Jurkat, Clone E6-1 (cell line): ENCODE data around the gene SHROOM3.

Experiments
- DNase-seq: peaks from one replicate; pipeline ENCODE4 v3.0.0-alpha.2; 2011; ENCODE audit warnings: low read depth, low spot score
- H3K4me3 ChIP-seq: 2 replicates; pipeline ENCODE4 v1.5.1; 2011; ENCODE audit warnings: mild to moderate bottlenecking, low read length, control low read depth, moderate library complexity

SHROOM3 gene

DNA sequence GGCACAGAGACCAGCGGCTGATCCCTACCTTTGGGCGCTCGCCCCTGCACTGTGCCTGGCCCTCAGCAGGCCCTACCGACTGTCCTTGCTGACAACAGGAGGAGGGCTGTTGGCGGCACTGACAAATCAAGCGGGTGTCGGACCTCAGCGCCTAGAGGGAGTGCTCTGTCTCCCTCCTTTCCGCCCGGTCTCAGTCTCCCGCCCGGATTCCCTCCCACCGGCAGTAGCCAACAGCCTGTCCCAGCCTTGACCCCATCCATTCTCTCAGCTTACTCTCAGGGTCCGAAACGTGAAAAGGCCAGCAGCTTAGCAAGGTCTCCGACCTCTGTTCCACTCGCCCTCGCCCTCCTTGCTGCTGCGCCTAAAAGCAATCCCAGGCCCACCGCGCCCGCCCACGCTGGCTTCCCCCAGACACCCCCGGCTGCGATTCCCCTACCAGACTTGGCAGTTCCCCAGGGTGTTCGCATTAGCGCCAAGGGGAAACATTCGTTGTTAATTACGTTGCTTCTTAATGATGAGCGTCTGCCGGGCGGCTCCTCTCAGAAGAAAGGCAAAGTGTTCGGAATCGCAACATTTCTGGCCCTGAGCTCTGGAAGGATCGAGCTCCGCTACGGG, 366.7 kb downstream of the SHROOM3 start:
- H3K4me3 ChIP-seq = no peak overlapping the region
- no peak for DNase-seq

DNA sequence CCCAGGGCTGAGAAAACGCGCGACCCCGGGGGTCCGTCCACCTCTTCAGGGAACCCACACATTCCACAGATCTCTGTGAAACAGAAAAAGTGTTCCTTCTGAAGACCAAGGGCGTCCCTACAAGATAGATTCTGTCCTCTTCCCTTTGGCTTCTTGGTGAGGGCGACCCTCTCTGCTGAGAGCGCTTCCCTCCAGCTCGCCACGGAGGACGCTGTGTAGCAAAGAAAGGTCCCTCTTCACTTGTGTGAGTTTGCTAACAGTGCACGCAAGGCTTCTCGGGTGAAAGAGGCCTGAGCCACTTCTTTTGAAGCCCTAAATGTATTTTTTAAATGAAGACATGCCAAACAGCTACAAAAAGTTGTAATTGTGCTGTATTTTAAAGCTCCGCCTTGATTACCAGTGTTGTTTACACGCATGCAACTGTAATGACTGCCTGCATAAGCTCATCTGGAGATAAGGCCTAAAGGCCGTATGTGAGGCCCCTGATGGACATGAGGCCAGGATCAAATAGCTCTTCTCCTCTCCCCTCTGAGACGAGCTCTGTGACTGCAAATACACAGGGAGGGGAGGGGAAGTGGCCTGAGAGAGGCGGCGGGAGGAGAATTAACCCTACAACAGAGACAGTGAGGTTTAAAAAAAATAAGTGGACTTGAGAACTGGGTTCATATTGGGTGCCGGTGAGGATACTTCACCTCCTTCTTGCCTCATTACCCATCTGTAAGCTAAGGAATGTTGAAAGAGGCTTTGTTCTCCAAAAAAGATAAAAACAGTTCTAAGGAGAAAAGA, 367.4 kb downstream of the SHROOM3 start:
- no peak for DNase-seq
- no peak overlapping the region for H3K4me3 ChIP-seq

DNA sequence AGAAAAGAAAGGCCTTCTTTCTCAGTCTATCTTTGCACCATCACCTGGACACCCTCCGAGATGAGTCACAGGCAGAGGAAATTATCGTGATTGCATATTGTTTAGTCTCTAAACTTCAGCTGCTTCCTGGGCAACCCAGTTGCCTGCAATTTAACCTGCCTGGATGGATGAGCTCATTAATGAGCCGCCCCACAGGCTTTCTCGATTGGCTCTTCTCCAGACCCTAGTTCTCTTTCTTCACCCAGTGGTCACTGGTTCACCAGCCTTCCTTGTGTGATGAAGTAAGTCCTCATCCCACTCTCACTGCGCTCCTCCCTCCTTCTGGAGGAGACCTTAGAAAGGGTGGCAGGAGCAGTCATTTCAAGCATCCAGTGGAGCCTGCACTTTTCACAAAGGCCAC, 368.5 kb downstream of the SHROOM3 start:
- no peak overlapping the region for H3K4me3 ChIP-seq
- DNase-seq = no peak

- no peak for DNase-seq
- H3K4me3 ChIP-seq = no peak overlapping the region
Observed at GRCh38 chr4:76804096-76804495, 369.1 kb downstream of the SHROOM3 start.

- no peak for DNase-seq
- H3K4me3 ChIP-seq = no peak overlapping the region
Observed at GRCh38 chr4:76806346-76806745, 371.3 kb downstream of the SHROOM3 start.

GRCh38 chr4:76806757-76807156, 371.7 kb downstream of the SHROOM3 start:
- no peak overlapping the region for H3K4me3 ChIP-seq

GRCh38 chr4:76809594-76810305, 374.7 kb downstream of the SHROOM3 start:
- no peak for DNase-seq
- H3K4me3 ChIP-seq = no peak overlapping the region

More at GRCh38 chr4:76806757-76807156, 371.7 kb downstream of the SHROOM3 start:
- DNase-seq = no peak

DNA sequence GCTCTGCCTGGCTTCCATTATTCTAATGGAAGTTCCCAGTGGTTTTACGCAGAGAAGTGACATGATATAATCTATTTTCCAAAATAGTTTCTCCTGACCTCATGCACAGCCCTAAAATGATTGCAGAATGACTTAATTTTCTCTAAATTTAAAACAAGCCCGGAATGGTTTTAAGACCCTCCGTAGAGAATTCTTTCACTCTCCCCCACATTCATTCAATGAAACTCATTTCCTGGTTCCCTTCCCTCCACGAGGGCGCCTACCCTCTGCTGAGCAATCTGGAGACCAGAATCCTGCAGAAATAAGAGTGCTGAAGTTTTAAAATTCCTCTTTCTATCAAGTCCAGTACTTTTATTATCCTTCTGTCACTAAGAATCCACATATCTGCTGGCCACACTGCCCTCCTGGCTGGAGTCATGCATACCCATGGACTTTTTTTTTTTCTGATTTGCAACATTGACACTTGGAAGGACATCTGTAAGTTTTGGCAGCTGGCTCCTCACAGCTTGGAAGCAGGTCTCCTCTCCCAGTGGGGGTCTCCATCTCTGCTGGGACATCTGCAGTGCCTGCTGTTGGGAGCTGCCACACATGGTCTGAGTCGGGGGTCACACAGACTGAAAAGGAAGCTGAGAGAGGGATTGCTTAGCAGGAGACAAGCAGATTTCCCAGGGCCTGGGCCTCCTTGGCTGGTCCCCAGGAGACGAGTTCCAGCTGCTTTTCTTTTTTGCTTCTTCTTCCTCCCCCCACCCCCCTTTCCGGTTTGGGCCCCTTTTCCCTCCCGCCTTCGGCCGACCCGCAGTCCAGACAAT, 376.8 kb downstream of the SHROOM3 start:
- H3K4me3 ChIP-seq = no peak overlapping the region
- no peak for DNase-seq

- no peak overlapping the region for H3K4me3 ChIP-seq
- DNase-seq = no peak
Observed at GRCh38 chr4:76813070-76813469, 378.0 kb downstream of the SHROOM3 start.

DNA sequence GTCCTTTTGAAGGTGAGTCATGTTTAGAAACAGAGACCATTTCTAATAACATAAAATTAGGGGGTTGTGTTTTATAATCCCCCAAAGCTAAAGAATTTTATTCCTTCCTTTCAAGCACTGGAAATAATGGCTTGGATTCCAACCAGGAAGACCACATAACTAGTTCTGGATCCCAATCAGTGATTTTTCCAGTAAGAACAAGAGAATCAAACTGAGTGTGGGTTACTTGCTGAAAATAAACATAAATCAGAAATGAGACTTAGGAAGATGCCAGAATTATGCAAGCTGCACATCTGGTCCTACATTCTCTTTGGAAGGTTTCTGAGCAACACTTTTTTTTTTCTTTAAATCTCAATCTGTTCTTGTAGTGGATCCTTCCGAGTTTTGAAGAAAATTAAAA, 386.6 kb downstream of the SHROOM3 start:
- no peak for DNase-seq
- no peak overlapping the region for H3K4me3 ChIP-seq

GRCh38 chr4:76822303-76822702, 387.3 kb downstream of the SHROOM3 start:
- DNase-seq = no peak
- H3K4me3 ChIP-seq = no peak overlapping the region

GRCh38 chr4:76823495-76823894, 388.5 kb downstream of the SHROOM3 start:
- DNase-seq = no peak
- H3K4me3 ChIP-seq = no peak overlapping the region

GRCh38 chr4:76830612-76830963, 395.6 kb downstream of the SHROOM3 start:
- no peak overlapping the region for H3K4me3 ChIP-seq
- DNase-seq = no peak

- no peak for DNase-seq
- no peak overlapping the region for H3K4me3 ChIP-seq
Observed at GRCh38 chr4:76830964-76831703, 396.1 kb downstream of the SHROOM3 start.

GRCh38 chr4:76831711-76832373, 396.8 kb downstream of the SHROOM3 start:
- no peak overlapping the region for H3K4me3 ChIP-seq
- DNase-seq = no peak
